Measurements from ENCODE around the gene BANF2. TPM values are rescaled to one million over a fixed set of nuclear protein-coding genes. Genes with fewer than 3 reads are reported as not detected.

The BANF2 gene
- total RNA-seq, 1 donor from 2014 or later: not detected

DNA sequence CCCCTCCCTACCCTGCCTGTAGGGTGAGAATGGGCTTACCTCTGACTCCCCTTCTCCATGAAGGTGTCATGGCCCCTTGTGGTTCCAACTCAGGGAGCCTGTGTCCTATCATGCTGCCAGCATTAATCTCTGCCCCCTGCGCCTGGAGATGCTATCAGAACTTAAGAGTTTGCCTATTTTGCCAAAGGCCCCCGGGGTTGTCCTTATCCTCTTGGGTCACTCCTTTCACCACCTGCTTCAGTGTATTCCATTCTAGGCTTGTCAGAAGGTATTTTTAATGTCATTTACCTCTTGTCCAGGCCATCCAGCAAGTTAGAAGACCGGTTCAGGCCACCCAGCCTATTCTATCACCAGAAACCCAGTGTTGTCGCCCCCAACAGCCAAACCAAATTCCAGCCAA, 28.2 kb upstream of the BANF2 start:
- Mint-ChIP-seq H3K27me3 (no peaks in the 10 kb centered on the region), H3K4me3 (no peak overlapping the region), H3K9me3 (no peaks in the 10 kb centered on the region), H3K27ac (no peak overlapping the region), H3K4me1 (ENCODE audit: unreplicated experiment) (peaks cover 19% of the 10 kb centered on the region), H3K36me3 (peaks cover 33% of the 10 kb centered on the region)
- no peak for DNase-seq (ENCODE audit: extremely low spot score, unreplicated experiment)
- TF ChIP-seq, protein P1, sequence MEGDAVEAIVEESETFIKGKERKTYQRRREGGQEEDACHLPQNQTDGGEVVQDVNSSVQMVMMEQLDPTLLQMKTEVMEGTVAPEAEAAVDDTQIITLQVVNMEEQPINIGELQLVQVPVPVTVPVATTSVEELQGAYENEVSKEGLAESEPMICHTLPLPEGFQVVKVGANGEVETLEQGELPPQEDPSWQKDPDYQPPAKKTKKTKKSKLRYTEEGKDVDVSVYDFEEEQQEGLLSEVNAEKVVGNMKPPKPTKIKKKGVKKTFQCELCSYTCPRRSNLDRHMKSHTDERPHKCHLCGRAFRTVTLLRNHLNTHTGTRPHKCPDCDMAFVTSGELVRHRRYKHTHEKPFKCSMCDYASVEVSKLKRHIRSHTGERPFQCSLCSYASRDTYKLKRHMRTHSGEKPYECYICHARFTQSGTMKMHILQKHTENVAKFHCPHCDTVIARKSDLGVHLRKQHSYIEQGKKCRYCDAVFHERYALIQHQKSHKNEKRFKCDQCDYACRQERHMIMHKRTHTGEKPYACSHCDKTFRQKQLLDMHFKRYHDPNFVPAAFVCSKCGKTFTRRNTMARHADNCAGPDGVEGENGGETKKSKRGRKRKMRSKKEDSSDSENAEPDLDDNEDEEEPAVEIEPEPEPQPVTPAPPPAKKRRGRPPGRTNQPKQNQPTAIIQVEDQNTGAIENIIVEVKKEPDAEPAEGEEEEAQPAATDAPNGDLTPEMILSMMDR (conservative IDR thresholded peaks at IDR 0.05): no peak

DNA sequence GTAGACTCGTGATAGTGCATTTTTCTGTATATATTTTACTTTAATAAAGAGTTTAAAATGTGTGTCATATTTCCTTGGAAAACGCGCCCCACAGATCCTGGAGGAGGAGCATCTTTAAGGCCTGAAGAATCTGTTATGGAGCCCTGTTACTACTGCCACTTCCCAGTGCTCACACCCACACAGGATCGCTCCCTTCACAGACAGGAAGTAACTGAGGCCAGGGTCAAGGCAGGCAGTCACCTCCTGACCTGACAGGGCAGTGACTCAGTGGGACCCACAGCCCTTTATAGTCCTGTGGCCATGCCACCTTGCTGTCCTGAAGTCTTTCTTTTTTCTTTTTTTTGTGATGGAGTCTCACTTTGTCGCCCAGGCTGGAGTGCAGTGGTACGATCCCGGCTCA, 26.7 kb upstream of the BANF2 start:
- Mint-ChIP-seq H3K27ac (peak overlapping the region; percentile 7), H3K4me1 (ENCODE audit: unreplicated experiment) (peaks cover 20% of the 10 kb centered on the region), H3K9me3 (no peaks in the 10 kb centered on the region), H3K27me3 (no peaks in the 10 kb centered on the region), H3K4me3 (no peak overlapping the region), H3K36me3 (peaks cover 32% of the 10 kb centered on the region)
- TF ChIP-seq, protein P1 (conservative IDR thresholded peaks at IDR 0.05): no peak
- DNase-seq (ENCODE audit: extremely low spot score, unreplicated experiment): no peak

DNA sequence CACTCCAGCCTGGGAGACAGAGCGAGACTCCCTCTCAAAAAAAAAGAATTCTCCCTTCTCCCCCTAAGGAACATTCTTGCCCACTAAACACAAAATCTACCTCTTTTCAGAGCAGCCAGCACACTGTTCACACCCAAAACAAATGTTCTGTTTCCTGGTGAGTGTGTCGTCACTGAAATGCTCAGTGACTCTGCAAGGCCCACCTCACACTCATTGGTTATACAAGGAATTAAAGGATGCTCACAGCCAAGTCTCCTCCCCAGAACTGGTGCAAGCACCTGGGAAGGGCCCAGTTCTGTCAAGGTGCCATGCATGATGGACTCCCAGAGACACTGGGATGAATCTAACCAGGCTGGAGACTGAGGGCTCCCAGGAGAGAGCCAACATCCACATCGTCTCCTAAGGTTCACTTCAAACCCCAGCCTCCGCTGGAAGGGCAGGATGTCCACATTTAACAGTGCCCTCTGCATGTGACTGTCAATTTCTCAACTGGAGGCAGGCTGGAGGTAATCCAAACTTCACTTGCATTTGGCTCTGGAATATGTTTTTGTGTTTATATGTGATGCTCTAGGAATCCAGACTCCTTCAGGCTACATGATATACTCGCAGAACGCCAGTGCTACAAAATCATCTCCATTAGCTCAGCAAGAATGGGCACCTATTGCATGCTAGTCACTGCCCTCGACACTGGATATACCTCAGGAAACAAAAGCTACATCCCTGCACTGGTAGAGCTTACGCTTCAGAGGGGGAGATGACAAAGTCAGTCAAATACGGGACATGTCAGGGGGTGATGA, 24.8 kb upstream of the BANF2 start:
- Mint-ChIP-seq H3K4me1 (ENCODE audit: unreplicated experiment) (peaks cover 35% of the 10 kb centered on the region), H3K4me3 (no peak overlapping the region), H3K27ac (peak overlapping the region; percentile 50), H3K9me3 (no peaks in the 10 kb centered on the region), H3K36me3 (peaks cover 37% of the 10 kb centered on the region), H3K27me3 (no peaks in the 10 kb centered on the region)
- DNase-seq (ENCODE audit: extremely low spot score, unreplicated experiment): no peak
- TF ChIP-seq, protein P1 (conservative IDR thresholded peaks at IDR 0.05): no peak

DNA sequence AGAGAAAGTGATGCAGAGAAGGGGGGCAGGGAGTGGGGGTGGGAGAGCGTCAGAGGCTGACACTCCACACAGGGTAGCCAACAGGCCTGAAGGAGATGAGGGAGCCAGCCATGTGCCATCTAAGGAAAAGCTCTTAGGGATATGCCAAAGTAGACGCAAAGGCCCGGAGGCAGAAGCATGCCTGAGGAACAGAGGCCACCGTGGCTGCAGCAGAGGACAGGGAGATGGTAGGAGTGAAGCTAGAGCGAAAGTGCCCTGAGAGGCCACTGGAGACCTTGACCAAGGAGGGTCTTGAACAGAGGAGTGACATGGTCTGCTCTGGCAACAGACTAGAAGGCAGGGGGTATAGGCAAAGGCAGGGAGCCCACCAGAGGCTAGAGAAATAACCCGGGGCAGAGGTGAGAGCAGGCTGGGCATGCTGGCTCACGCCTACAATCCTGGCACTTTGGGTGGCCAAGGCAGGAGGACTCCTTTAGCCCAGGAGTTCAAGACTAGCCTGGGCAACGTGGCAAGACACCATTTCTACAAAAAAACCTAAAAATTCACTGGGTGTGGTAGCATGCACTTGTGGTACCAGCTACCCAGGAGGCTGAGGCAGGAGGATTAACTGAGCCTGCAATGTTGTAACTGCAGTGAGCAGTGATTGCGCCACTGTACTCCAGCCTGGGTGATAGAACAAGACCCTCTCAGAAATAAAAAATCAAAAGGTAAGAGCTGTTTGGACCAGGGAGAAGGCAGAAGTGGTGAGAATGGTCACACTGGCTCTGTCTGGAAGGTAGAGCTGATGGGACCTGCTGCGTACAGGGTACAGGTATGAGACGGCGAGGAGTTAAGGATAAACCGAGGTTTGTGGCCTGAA, 24.0 kb upstream of the BANF2 start:
- peak overlapping the region; percentile 70 for H3K27ac Mint-ChIP-seq
- H3K36me3 Mint-ChIP-seq: peaks cover 35% of the 10 kb centered on the region
- H3K9me3 Mint-ChIP-seq: no peaks in the 10 kb centered on the region
- peaks cover 41% of the 10 kb centered on the region for H3K4me1 Mint-ChIP-seq (ENCODE audit: unreplicated experiment)
- no peak overlapping the region for H3K4me3 Mint-ChIP-seq
- TF ChIP-seq, protein P1 (conservative IDR thresholded peaks at IDR 0.05): no peak
- DNase-seq (ENCODE audit: extremely low spot score, unreplicated experiment): no peak
- H3K27me3 Mint-ChIP-seq: no peaks in the 10 kb centered on the region

DNA sequence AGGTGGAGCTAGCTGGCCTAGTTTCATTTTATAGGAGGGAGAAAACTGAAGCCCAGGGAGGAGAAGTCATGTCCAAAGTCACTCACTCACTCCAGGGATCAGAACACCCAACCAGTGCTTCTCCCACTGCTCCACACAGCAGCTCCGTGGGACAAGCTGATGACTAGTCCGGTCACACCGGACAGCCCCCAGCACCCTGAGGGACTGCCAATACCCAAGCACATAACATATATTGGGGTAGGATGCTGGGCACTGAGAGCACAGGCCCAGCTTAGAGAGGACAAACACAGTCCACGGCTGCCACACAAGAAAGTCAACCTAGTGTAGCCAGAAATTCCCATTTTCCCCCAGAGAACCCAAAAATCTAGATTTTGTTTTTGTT, 23.4 kb upstream of the BANF2 start:
- Mint-ChIP-seq H3K36me3 (peaks cover 29% of the 10 kb centered on the region), H3K27me3 (no peaks in the 10 kb centered on the region), H3K9me3 (no peaks in the 10 kb centered on the region), H3K4me1 (ENCODE audit: unreplicated experiment) (peaks cover 41% of the 10 kb centered on the region), H3K4me3 (no peak overlapping the region), H3K27ac (peak overlapping the region; percentile 70)
- DNase-seq (ENCODE audit: extremely low spot score, unreplicated experiment): no peak
- TF ChIP-seq, protein P1 (conservative IDR thresholded peaks at IDR 0.05): no peak

Measured in type B pancreatic cell (in vitro differentiated cells).